ENCODE measurements around the gene CAPN15. TPM values are rescaled to one million over a fixed set of nuclear protein-coding genes. Genes with fewer than 3 reads are reported as not detected.

The CAPN15 gene
- total RNA-seq, 4 donors from 2014 or later, result 16.4 to 87.2 (median 22.0) TPM

DNA sequence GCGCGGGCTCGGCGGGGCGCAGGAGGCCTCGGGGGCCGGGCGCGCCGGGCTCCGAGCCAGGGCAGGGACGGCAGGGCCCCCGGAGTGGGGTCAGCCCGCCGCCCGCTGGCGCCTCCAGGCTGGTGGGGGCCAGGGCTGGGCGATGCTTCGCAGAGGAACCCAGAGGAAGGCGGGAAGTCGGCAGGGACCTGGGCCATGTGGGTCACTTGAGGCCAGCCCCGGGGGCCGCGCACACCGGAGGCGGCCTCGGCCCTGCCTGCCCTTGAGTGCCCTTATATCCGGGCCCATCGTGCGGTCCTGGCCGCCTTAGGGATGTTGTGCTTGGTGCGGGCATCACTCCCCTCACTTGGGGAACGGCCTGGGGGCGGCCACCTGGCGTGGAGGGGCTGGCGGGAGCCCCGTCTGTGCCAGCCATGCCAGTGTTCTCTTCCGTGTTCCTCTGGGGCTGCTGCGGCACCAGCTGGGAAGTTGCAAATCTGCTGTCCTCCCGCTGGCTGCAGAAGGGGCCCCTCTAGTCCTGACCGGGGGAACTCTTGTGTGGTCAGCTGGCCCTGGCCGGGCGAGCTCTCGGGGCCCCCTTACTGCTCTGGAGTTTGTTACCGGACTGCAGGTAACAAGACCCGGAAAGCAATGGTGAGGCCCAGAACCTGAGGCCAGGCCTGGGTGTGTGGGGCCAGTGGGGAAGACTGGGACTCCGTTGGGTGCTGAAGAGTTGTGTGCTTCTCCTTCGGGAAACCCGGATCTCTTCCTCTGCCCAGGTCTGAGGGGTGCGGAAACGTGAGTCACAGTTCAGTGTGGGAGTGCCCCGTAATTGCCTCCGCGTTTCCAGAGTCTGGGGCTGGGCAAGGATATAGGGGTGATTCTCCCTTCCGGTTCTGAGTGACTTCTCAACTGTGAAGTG, 849 bp downstream of the CAPN15 start:
- peak; percentile 50 for DNase-seq (ENCODE audit: low spot score)
- peak; percentile 52 for ATAC-seq (ENCODE audit: low FRiP score)
- TF ChIP-seq, protein P1, sequence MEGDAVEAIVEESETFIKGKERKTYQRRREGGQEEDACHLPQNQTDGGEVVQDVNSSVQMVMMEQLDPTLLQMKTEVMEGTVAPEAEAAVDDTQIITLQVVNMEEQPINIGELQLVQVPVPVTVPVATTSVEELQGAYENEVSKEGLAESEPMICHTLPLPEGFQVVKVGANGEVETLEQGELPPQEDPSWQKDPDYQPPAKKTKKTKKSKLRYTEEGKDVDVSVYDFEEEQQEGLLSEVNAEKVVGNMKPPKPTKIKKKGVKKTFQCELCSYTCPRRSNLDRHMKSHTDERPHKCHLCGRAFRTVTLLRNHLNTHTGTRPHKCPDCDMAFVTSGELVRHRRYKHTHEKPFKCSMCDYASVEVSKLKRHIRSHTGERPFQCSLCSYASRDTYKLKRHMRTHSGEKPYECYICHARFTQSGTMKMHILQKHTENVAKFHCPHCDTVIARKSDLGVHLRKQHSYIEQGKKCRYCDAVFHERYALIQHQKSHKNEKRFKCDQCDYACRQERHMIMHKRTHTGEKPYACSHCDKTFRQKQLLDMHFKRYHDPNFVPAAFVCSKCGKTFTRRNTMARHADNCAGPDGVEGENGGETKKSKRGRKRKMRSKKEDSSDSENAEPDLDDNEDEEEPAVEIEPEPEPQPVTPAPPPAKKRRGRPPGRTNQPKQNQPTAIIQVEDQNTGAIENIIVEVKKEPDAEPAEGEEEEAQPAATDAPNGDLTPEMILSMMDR (IDR thresholded peaks at IDR 0.05), result no peak

DNA sequence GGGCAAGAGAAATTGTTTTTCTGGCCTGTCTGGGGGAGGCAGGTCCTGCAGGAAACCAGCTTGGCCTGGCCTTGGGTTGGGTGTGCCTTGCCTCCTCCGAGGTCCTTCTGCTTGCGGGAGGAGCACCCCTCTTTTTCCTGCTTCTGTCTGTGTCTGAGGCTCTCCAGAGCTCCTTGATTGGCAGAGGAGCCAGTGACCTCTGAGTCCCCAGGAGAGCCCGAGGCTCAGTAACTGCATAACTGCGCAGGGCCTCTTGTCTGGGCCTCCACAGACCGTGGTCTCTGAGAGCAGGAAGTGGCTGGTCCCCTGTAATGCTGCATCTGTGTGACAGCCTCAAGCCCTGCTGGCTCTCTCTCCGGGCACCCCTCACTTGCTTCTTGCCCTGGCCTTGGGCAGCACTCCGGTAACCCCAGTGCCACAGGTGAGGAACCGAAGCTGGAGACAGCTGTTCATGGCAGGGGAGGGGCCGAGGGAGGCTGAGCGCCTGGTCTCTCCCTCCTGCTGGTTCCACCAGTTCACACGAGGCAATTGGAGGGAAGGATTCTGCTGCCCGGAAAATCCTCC, 1.6 kb downstream of the CAPN15 start:
- ATAC-seq (ENCODE audit: low FRiP score) (no peak), DNase-seq (ENCODE audit: low spot score) (no peak)
- TF ChIP-seq, protein P1 (IDR thresholded peaks at IDR 0.05), result no peak

DNA sequence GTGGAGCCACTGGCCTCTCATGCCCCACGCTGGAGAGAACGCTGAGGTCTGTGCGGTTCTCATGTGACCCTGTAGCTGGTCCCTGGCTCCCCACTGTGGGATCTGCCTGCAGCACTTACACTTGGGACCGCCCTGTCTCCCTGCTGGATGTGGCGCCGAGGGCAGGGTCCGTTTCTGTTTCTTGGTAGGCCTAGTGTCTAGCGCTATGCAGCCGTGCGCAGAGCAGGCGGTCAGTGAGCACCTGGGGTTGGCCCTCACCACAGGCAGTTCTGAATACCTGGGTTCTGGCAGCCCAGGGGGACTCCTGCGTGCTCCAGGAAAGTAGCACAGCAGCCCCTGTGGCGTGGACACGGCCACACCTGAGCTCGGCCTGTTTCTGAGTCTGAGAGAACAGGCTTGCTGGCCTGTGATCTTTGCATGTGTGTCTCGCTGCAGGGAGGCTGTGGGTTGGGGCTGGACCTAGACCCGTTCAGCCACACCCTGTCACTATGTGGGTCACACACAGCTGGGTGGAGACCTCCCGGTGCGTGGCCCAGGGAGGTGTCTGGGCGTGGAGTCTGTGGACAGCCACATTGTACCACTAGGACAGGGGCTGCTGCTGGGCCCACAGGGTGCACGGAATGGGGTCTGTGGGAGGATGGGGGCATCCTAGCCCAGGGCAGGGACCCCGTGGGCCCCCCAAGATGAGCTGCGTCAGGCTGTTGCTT, 2.8 kb downstream of the CAPN15 start:
- DNase-seq (ENCODE audit: low spot score) (no peak), ATAC-seq (ENCODE audit: low FRiP score) (no peak)
- TF ChIP-seq, protein P1 (IDR thresholded peaks at IDR 0.05), result no peak

DNA sequence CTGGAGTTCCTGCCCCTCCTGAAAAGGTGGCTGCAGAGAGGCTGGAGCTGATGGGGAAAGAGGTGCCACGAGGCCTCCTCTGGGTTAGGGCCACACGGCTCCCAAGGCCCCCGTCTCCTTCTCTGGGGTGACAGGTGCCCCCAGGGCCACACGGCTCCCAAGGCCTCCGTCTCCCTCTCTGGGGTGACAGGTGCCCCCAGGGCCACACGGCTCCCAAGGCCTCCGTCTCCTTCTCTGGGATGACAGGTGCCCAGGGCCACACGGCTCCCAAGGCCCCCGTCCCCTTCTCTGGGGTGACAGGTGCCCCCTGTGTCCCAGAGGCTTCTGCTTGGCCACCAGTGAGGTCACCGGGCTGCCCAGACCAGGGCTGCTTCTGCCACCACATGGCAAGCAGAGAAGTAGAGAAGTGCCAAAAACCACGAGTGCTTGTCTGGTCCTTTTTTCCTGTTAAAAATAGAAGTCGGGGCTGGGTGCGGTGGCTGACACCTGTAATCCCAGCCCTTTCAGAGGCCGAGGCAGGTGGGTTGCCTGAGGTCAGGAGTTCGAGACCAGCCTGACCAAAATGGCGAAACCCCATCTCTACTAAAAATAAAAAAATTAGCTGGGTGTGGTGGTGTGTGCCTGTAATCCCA, 4.1 kb downstream of the CAPN15 start:
- TF ChIP-seq, protein P1 (IDR thresholded peaks at IDR 0.05), result no peak
- ATAC-seq (ENCODE audit: low FRiP score), result no peak
- no peak for DNase-seq (ENCODE audit: low spot score)

DNA sequence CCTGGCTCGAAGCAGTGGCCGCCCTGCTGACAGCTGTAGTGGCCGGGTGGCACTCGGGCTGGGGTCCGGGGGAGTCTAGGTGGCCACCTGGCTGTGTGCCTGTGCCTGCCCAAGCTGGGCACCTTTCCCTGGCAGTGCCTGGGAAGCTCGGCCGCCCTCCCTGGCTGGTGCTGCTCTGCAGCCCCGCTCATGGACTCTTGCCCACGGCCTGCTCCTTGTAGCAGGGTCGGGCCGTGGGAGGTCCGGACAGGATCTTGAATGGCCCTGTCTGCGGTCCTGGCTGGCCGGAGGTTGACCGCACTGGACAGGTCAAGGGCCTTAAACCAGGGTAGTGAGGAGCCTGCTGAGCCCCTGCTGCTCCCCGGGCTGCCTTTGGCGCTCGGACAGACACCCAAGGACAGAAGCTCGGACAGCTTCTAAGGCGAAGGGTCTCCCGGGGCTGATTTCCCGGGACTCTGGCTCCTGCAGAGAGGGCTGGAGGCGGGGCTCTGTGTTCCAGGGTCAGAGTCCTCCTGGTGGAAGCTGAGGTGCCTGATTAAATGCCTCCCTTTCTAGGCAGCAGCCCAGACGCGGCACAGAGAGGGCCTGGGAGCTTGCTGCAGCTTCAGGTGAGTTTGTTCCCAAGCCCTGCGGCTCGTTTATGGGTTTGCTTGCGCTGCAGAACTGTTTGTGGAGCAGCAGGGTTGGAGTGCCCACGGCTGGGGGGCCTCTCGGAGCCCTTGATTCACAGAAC, 6.0 kb downstream of the CAPN15 start:
- TF ChIP-seq, protein P1 (IDR thresholded peaks at IDR 0.05), result no peak
- no peak for DNase-seq (ENCODE audit: low spot score)

DNA sequence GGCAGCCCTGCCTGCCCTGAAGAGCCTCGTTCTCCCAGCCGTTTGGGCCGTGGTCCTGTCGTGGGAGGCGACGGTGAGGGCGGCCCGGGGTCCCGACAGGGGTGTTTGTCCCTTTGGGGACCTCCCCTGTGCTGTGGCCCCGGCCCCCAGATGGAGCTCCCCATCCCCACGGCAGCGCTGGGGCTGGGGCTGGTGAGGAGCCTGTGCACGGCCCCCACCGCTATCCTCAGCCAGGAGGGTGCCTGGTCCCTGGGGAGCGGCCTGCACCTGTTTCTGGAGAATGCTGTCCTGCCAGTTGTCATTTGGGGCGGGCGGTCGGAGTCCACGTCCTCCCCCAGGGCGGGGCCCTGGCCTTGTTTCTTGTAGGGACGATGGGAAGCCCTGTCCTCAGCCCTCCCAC, 6.6 kb downstream of the CAPN15 start:
- DNase-seq (ENCODE audit: low spot score) (no peak), ATAC-seq (ENCODE audit: low FRiP score) (no peak)
- TF ChIP-seq, protein P1 (IDR thresholded peaks at IDR 0.05), result no peak

More for the DNA sequence above, 6.0 kb downstream of the CAPN15 start:
- no peak for ATAC-seq (ENCODE audit: low FRiP score)
